SK-N-SH treated with all-trans-retinoic acid at 6 μM for 48 hours (cell line): ENCODE data around the gene CXCR1.

Source experiments
- ATAC-seq: fragments of 200-7000 bp; cut with Tn5 transposase; 3 replicates; pipeline ENCODE4 v1.9.1; 2020; ENCODE audit warnings: mild to moderate bottlenecking, moderate library complexity
- ARNTL ChIP-seq: fragments of 450-650 bp; formaldehyde crosslinking; IDR thresholded peaks from 2 replicates; pipeline ENCODE4 v1.5.0; 2020; ENCODE audit warnings: low read depth, mild to moderate bottlenecking, moderate library complexity, borderline replicate concordance
- BACH2 ChIP-seq: fragments of 250-450 bp; sonication (Bioruptor Pico); IDR thresholded peaks from 2 replicates; pipeline ENCODE4 v1.9.0; 2021; ENCODE audit warnings: mild to moderate bottlenecking, borderline replicate concordance
- CREB5 ChIP-seq: fragments of 250-450 bp; sonication (Bioruptor Pico); IDR thresholded peaks from 2 replicates; pipeline ENCODE4 v1.5.1; 2020; ENCODE audit warnings: low read depth, mild to moderate bottlenecking, moderate library complexity
- CSDC2 ChIP-seq: fragments of 250-450 bp; sonication (Bioruptor Pico); IDR thresholded peaks from 2 replicates; pipeline ENCODE4 v1.5.0; 2020; ENCODE audit warnings: mild to moderate bottlenecking, moderate library complexity
- CSRNP3 ChIP-seq: fragments of 250-450 bp; sonication (Bioruptor Pico); IDR thresholded peaks from 2 replicates; pipeline ENCODE4 v1.5.1; 2021; ENCODE audit warnings: mild to moderate bottlenecking, moderate library complexity
- ESRRG ChIP-seq: fragments of 250-450 bp; sonication (Bioruptor Pico); IDR thresholded peaks from 2 replicates; pipeline ENCODE4 v1.6.1; 2021; ENCODE audit warnings: mild to moderate bottlenecking
- GLIS3 ChIP-seq: fragments of 250-450 bp; sonication (Bioruptor Pico); IDR thresholded peaks from 2 replicates; pipeline ENCODE4 v1.5.0; 2020; ENCODE audit warnings: mild to moderate bottlenecking, moderate library complexity
- ISL1 ChIP-seq: fragments of 250-450 bp; sonication (Bioruptor Pico); IDR thresholded peaks from 2 replicates; pipeline ENCODE4 v2.1.2; 2022; ENCODE audit warnings: mild to moderate bottlenecking, moderate library complexity
- OSR1 ChIP-seq: fragments of 250-450 bp; sonication (Bioruptor Pico); IDR thresholded peaks from 2 replicates; pipeline ENCODE4 v1.8.0; 2022; ENCODE audit warnings: moderate library complexity, mild to moderate bottlenecking, inconsistent platforms
- PATZ1 ChIP-seq: fragments of 250-450 bp; sonication (Bioruptor Pico); IDR thresholded peaks from 2 replicates; pipeline ENCODE4 v1.8.0; 2020; ENCODE audit warnings: mild to moderate bottlenecking, moderate library complexity, borderline replicate concordance
- POU6F1 ChIP-seq: fragments of 250-450 bp; sonication (Bioruptor Pico); IDR thresholded peaks from 2 replicates; pipeline ENCODE4 v1.8.0; 2021; ENCODE audit warnings: low read depth, mild to moderate bottlenecking, moderate library complexity, borderline replicate concordance
- PPARA ChIP-seq: fragments of 250-450 bp; sonication (Bioruptor Pico); IDR thresholded peaks from 2 replicates; pipeline ENCODE4 v1.5.0; 2020; ENCODE audit warnings: mild to moderate bottlenecking, borderline replicate concordance
- SNAI2 ChIP-seq: fragments of 250-450 bp; sonication (Bioruptor Pico); IDR thresholded peaks from 2 replicates; pipeline ENCODE4 v1.5.0; 2020; ENCODE audit warnings: mild to moderate bottlenecking, moderate library complexity
- TOX ChIP-seq: fragments of 250-450 bp; sonication (Bioruptor Pico); IDR thresholded peaks from 2 replicates; pipeline ENCODE4 v1.8.0; 2021; ENCODE audit warnings: mild to moderate bottlenecking, moderate library complexity, borderline replicate concordance
- TSHZ2 ChIP-seq: fragments of 250-450 bp; sonication (Bioruptor Pico); IDR thresholded peaks from 2 replicates; pipeline ENCODE4 v1.5.0; 2020; ENCODE audit warnings: mild to moderate bottlenecking, moderate library complexity
- ZC3H10 ChIP-seq: fragments of 250-450 bp; sonication (Bioruptor Pico); IDR thresholded peaks from 2 replicates; pipeline ENCODE4 v1.5.1; 2021; ENCODE audit warnings: mild to moderate bottlenecking, moderate library complexity
- ZFP3 ChIP-seq: fragments of 250-450 bp; sonication (Bioruptor Pico); IDR thresholded peaks from 2 replicates; pipeline ENCODE4 v1.5.0; 2020; ENCODE audit warnings: mild to moderate bottlenecking, moderate library complexity
- ZFP30 ChIP-seq: fragments of 450-650 bp; formaldehyde crosslinking; IDR thresholded peaks from 2 replicates; pipeline ENCODE4 v1.5.0; 2022; ENCODE audit warnings: mild to moderate bottlenecking, moderate library complexity
- ZNF565 ChIP-seq: fragments of 450-650 bp; formaldehyde crosslinking; conservative IDR thresholded peaks from 2 replicates; pipeline ENCODE4 v1.5.0; 2020; ENCODE audit warnings: low read depth, mild to moderate bottlenecking, moderate library complexity
- ZNF70 ChIP-seq: fragments of 450-650 bp; formaldehyde crosslinking; IDR thresholded peaks from 2 replicates; pipeline ENCODE4 v1.5.0; 2020; ENCODE audit warnings: mild to moderate bottlenecking, moderate library complexity
- ZNF8 ChIP-seq: fragments of 450-650 bp; formaldehyde crosslinking; IDR thresholded peaks from 2 replicates; pipeline ENCODE4 v1.5.0; 2020; ENCODE audit warnings: mild to moderate bottlenecking, moderate library complexity

CXCR1 gene

GRCh38 chr2:218166791-218167190 is at the start of gene CXCR1:
Gene CXCR1, minus strand, starts transcription at chr2:218166962. Its CDS starts 1,751 bp downstream, at chr2:218165211.
- ATAC-seq: no peak
- TF ChIP-seq PPARA (CRISPR knock-in tag) (no peak), ZNF70 (no peak)

GRCh38 chr2:218216336-218216673 is 49.5 kb upstream of the CXCR1 start:
- no peak for ATAC-seq
- TF ChIP-seq OSR1 (no peak), POU6F1 (CRISPR knock-in tag) (no peak), CREB5 (CRISPR knock-in tag) (no peak), PATZ1 (CRISPR knock-in tag) (no peak), CSRNP3 (CRISPR knock-in tag) (no peak), ZNF565 (CRISPR knock-in tag) (no peak), ISL1 (no peak), SNAI2 (CRISPR knock-in tag) (no peak), ARNTL (CRISPR knock-in tag) (no peak), TSHZ2 (CRISPR knock-in tag) (no peak), CSDC2 (CRISPR knock-in tag) (no peak), ZNF8 (CRISPR knock-in tag) (no peak)
- TF ChIP-seq, all 23 proteins: peak for 0

- TF ChIP-seq ESRRG (no peak), TOX (CRISPR knock-in tag) (no peak), GLIS3 (no peak), BACH2 (CRISPR knock-in tag) (no peak), ZFP30 (CRISPR knock-in tag) (no peak), OSR1 (no peak), ZNF565 (CRISPR knock-in tag) (no peak), PPARA (CRISPR knock-in tag) (no peak), ZFP3 (CRISPR knock-in tag) (no peak), PATZ1 (CRISPR knock-in tag) (no peak), CSDC2 (CRISPR knock-in tag) (no peak), ARNTL (CRISPR knock-in tag) (no peak), ZC3H10 (CRISPR knock-in tag) (no peak), ZNF70 (no peak), POU6F1 (CRISPR knock-in tag) (no peak), SNAI2 (CRISPR knock-in tag) (no peak)
- ATAC-seq: no peak
These were observed 47.4 kb upstream of the CXCR1 start for GRCh38 chr2:218214116-218214515.
